ENCODE measurements around the gene GALNT2.

The GALNT2 gene

GRCh38 chr1:230195199-230195598 lies 128.2 kb downstream of the GALNT2 start:
- H3K27ac ChIP-seq, result no peak overlapping the region
- TF ChIP-seq CTCF (conservative IDR thresholded peaks at IDR 0.05), result no peak

GRCh38 chr1:230196077-230196476 lies 129.0 kb downstream of the GALNT2 start:
- no peak for TF ChIP-seq CTCF (conservative IDR thresholded peaks at IDR 0.05)
- H3K27ac ChIP-seq, result no peak overlapping the region

- H3K27ac ChIP-seq, result no peak overlapping the region
- TF ChIP-seq CTCF (conservative IDR thresholded peaks at IDR 0.05), result no peak
These were observed 130.9 kb downstream of the GALNT2 start for GRCh38 chr1:230197644-230198567.

- no peak for TF ChIP-seq CTCF (conservative IDR thresholded peaks at IDR 0.05)
- no peak overlapping the region for H3K27ac ChIP-seq
These were observed 132.0 kb downstream of the GALNT2 start for GRCh38 chr1:230199034-230199433.

- no peak overlapping the region for H3K27ac ChIP-seq
- no peak for TF ChIP-seq CTCF (conservative IDR thresholded peaks at IDR 0.05)
These were observed 132.5 kb downstream of the GALNT2 start for GRCh38 chr1:230199554-230199953.

GRCh38 chr1:230200276-230200675 lies 133.2 kb downstream of the GALNT2 start:
- no peak for TF ChIP-seq CTCF (conservative IDR thresholded peaks at IDR 0.05)
- H3K27ac ChIP-seq, result no peak overlapping the region

GRCh38 chr1:230201445-230201844 lies 134.4 kb downstream of the GALNT2 start:
- TF ChIP-seq CTCF (conservative IDR thresholded peaks at IDR 0.05), result no peak
- H3K27ac ChIP-seq, result no peak overlapping the region
